HG03457 (cell line): ENCODE results near the gene SART1.

Source experiments
- ATAC-seq: cut with Tn5 transposase; IDR thresholded peaks from one replicate; pipeline ENCODE4 v1.9.1; 2021; ENCODE audit warnings: moderate number of reproducible peaks; ENCODE audit not compliant: unreplicated experiment

Gene SART1, protein sequence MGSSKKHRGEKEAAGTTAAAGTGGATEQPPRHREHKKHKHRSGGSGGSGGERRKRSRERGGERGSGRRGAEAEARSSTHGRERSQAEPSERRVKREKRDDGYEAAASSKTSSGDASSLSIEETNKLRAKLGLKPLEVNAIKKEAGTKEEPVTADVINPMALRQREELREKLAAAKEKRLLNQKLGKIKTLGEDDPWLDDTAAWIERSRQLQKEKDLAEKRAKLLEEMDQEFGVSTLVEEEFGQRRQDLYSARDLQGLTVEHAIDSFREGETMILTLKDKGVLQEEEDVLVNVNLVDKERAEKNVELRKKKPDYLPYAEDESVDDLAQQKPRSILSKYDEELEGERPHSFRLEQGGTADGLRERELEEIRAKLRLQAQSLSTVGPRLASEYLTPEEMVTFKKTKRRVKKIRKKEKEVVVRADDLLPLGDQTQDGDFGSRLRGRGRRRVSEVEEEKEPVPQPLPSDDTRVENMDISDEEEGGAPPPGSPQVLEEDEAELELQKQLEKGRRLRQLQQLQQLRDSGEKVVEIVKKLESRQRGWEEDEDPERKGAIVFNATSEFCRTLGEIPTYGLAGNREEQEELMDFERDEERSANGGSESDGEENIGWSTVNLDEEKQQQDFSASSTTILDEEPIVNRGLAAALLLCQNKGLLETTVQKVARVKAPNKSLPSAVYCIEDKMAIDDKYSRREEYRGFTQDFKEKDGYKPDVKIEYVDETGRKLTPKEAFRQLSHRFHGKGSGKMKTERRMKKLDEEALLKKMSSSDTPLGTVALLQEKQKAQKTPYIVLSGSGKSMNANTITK

DNA sequence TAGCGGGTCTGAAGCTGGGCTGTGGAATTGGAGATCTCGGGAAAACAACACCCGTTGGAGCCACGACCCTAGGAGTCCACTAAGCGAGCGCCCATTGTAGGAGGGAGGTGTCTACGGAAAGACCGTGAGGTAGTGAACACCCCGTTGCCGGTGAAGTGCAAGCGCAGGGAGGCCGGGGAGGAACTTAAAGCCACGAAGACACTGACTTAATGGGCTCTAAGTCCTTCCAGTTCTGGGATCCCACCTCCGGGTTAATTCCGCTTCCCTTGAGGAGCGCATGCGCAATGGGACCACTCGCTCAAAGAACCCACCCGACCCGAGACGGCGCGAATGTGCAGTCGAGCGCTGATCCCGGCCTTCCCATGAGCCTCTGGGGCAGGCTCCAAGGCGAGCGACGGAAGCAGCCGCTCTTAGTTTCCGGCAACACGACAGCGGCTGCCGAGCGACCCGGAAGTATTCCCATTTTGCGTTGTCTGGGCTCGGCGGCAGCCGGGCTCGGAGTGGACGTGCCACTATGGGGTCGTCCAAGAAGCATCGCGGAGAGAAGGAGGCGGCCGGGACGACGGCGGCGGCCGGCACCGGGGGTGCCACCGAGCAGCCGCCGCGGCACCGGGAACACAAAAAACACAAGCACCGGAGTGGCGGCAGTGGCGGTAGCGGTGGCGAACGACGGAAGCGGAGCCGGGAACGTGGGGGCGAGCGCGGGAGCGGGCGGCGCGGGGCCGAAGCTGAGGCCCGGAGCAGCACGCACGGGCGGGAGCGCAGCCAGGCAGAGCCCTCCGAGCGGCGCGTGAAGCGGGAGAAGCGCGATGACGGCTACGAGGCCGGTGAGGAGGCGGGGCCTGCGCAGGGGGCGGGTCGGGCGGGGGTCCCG, at the start of gene SART1:
Gene SART1, plus strand, starts transcription at position 468 of the 874 bp plus-strand sequence. Its CDS starts 47 bp downstream, at position 515.
- ATAC-seq = peak; percentile 63

DNA sequence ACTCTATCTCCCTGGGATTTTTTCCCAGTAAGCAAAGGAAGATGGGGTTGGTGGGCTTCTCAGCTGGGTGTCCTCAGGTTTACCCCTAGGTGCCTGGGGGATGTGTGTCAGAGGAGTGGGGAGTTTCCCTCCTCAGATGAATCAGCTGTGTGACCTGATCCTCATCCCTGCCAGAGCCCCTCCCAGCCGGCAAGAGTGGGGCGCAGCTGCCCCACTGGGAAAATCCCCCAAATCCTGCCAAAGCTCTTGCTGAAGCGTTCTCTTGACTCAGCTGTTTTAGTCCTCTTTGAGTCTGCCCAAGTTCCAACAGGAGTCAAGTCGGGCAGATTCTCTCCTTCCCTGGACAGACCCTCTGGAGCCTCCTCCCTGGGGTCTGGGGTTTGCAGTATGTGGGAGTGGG, 48.7 kb upstream of the SART1 start:
- no peak for ATAC-seq

DNA sequence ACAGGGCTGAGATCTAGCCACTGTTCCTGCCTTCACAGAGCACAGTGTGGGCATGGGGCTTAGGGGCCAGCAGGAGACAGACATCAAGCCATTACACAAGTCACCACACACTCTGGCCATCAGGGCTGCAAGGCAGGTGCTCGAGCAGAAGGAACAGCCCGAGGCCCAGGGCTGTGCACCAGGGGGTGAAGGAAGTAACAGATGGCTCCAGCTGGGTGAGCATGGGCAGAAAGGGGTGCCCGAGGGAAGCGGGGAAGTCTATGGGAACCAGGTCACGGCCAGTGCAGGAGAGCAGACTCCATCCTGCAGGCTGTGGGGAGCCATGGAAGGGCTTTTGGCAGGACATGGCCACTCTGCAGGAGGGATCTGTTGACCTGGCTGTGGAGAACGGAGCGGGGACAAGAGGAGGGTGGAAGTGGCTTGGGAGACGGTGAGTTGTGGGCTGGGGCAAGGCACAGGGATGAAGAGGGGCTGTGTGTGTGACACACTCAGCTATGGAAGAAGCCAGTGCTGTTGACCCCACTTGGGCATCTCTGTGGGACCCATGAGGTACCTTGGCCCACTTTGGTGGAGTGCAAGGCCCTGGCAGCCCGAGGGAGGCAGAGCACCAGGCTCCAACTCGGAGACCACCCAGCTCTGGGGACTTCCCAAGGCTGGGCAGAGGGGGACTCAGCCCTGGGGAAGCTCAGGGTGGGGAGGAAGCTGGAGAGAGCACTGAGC, 46.3 kb upstream of the SART1 start:
- ATAC-seq = no peak

DNA sequence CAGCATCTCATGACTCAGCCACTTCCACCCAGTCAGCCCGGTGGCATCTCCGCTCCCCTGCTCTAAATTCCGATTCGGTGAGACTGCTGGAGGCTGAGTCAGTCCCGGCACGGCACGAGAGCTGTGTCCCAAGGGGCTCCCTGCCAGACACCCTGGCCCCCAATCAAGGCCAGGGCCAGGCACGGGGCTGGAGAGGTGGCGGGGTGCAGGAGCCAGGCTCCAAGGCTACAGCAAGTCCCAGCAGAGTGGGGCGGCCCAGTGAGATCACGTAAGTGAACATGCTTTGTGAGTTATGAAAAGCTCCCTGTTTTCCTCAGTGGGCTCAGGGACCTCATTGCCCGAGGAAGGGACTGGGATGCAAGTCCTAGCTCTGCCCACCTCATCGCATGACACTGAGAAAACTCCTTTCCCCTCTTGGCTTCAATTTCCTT, 45.7 kb upstream of the SART1 start:
- no peak for ATAC-seq

DNA sequence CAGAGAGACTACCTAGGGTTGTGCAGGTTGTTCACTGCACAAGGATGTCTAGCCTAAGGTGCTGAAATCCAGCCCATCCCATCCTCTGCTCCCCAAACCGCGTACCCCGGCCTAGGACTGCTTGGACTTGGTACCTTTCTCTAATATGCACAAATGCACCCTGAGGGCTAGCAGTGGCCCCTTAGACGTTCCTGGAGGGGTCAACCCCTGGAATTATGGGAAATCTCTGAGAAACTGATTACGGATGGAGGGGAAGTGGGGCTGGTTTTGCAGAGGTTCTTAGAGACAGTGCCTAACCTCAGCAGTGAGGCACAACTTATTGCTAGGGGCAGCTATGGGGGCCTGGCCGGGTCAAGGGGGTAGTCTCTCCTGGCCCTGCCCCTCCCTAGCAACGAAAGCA, 45.1 kb upstream of the SART1 start:
- no peak for ATAC-seq

DNA sequence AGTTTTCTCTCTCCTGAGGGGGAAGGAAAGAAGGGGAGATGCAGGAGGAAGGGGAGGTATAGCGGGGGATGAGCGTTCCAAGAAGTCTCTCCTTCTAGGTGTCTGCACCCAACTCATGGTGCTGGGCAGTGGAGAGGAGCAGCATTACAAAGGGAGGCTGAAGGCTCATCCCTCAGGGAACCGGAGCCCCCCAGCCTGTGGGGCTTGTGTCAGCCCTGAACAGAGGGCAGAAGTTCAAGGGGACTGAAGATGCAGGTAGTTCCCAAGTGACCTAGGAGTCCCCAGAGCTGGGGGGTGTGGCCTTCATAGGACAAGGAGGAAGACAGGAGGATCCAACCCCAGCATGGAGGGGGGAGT, 44.5 kb upstream of the SART1 start:
- ATAC-seq = no peak

DNA sequence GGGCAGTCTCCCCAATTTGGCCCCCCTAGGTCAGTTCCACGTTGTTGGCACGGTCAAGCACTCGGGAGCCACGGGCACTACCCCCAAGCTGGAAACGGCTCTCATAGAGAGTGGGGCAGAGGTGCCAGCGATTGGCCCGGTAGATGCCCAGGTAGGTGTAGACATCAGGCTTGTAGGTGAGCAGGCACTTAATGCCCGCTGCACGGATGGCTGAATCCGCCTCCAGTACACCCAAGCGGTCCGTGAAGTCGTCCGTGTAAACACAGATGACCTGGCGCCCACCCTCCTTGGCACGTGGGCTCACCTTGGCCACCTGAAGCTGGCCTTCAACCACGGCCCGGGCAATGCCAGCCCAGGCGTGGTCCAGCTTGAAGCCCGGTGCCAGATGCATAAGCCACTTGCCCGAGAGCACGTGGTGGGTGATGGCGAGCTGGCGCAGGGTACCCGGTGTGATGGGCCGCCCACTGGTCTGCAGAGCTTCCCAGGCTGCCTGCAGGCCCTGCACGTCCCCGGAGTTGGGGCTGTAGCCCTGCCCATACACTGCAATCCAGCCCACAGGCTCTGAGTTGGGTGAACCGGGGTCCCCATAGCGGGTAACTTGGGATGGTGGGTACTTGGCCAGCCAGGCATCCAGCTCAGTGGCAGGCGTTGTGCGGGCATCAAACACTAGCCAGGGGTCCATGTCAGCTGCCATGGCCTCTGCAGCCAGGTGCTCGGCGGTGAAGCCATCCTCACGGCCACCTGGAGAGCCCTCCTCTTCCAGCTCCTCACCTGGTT, 43.9 kb upstream of the SART1 start:
- no peak for ATAC-seq

DNA sequence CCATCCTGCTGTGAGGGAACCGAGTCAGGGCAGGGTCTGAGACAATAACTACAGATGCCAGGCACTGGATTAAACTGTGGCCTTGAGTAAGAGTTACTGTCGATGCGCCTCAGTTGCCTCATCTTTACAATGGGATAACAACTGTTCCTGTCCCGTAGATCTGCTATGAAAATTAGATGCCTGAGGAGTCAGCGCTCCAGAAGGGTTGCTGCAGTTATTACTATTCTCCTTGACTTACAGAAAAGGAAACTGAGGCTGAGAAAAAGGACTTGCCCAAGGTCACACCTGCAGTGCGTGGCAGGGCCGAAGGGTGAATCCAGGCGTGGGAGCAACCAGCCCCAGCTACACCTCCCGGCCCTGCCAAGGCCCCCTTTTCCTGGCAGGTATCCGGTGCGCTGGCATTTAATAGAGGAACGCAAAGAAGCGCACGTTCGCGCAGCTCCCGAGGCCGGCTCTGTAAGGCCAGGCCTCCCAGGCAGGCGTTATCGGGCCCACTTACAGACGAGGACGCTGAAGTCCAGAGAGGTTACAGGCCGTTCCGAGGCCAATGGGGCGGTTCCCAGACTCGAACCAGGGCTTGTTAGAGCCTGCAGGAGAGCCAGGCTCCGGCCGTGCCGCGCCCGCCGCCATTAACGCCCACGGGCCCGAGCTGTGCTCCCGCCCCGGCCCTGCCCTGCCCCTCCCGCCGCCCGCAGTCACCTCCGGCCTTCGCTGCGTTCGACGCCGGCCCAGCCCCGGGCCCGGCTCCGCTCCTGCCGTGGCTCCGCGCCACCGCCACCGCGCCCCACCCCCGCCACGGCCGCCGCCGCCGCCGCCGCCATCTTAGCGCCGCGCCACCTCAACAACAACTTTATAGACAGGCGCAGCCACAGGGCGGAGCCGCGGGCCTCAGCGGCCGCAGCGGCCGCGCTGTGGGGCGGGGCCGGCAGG, 43.1 kb upstream of the SART1 start, which contains the start of gene C11orf68:
Gene C11orf68, minus strand, starts transcription at position 852 of the 930 bp plus-strand sequence. Its CDS starts 31 bp downstream, at position 821.
- peak; percentile 38 for ATAC-seq

DNA sequence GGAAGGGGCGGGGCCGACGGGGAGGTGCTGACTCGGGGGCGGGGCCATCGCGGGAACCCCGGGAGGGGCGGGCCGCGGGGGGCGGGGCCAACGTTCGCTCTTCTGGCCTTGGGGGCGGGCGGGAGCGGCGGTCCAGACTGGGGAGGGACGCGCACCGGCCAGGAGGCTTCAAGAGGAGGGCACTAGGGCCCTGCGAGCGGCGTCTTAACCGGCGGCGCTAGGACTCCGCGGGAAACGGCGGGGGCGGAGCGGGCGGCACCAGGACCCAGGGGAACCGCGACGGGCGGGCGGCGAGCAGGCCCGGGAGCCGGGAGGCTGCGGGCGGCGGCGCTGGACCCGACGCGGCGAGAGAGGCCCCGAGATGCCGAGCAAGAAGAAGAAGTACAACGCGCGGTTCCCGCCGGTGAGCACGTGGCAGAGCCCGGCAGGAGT, 42.4 kb upstream of the SART1 start, which contains the start of gene DRAP1:
Gene DRAP1, plus strand, starts transcription at position 286 of the 432 bp plus-strand sequence. Its CDS starts 76 bp downstream, at position 362.
- ATAC-seq = peak; percentile 65

DNA sequence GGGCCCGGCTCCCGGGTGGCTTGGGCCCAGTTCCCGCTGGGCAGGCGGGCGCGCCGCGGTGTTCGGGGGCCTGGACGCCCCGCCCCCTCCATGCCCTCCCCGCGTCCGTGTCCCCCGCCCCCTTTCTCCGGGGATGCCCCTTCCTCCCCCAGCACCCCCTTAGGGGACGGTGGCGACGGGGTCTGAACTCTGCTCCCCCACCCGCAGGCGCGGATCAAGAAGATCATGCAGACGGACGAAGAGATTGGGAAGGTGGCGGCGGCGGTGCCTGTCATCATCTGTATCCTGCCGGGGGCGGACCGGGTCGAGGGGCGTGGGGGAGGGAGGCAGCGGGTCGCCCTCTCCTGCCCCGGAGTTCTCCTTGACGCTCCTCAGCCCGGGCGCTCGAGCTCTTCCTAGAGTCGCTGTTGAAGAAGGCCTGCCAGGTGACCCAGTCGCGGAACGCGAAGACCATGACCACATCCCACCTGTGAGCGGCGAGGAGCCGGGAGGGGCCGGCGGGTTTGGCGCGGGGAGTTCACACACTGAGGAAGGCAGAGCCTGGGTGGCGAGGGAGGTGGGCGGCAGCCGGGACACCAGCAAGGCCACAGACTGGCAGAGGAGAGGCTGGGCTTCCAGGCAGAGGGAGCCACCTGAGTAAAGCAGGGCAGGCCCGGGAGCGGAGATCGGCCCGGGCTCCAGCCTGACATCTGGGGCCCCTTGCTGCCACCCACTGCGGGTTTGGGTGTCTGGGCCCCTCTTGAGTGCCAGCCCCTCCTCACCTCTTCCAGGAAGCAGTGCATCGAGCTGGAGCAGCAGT, 41.8 kb upstream of the SART1 start:
- ATAC-seq = peak; percentile 13

DNA sequence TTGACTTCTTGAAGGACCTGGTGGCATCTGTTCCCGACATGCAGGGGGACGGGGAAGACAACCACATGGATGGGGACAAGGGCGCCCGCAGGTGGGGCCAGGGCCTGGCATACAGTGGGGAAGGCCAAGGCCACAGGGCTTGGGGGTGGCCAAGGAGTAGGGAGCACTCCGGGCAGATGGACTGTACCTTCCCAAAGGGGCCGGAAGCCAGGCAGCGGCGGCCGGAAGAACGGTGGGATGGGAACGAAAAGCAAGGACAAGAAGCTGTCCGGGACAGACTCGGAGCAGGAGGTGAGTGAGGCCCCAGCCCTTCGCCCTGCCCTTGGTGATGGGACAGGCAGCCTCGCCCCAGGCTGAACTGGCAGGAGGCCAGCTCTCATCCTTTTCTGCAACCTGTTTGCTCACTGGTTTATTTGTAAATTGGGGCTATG, 41.1 kb upstream of the SART1 start:
- ATAC-seq = no peak

DNA sequence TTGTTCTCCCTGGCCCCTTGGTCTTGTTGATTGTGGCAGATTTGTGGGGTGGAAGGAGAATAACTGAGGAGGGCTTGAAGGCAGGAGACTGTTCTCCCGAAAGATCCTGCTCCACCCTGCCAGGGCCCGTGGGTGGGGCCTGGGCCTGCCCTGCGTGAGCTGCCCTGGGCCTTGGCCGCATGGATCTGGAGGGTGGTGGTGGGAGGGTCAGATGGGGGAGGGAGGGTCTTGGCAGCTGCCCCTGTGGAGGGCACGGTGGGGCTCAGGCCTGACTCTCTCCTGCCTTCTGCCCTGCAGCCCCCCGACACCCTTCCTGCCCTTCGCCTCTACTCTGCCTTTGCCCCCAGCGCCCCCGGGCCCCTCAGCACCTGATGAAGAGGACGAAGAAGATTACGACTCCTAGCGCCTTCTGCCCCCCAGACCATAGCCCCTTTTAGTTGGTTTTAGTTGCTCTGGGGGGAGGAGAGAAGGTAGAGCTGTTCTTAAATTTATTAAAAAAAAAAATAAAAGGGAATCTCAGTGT, 40.4 kb upstream of the SART1 start:
- no peak for ATAC-seq

DNA sequence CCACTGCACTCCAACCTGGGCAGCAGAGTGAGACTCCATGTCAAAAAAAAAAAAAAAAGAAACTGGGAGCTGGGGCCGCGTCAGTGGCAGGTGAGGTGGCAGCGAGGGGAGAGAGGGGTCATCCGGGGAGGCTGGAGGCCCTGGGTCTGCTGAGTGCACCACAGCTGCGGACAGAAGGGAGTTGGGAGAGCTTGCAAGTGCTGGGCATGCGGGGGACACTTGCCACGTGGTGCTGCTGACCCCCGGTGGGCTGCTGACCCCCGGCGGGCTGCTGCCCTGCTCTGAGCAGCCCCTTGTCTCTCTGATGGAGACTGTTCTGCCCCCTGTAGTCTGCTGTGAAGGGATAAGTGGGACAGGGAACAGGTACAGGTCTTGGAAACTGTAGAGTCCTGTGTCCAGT, 39.7 kb upstream of the SART1 start:
- no peak for ATAC-seq

DNA sequence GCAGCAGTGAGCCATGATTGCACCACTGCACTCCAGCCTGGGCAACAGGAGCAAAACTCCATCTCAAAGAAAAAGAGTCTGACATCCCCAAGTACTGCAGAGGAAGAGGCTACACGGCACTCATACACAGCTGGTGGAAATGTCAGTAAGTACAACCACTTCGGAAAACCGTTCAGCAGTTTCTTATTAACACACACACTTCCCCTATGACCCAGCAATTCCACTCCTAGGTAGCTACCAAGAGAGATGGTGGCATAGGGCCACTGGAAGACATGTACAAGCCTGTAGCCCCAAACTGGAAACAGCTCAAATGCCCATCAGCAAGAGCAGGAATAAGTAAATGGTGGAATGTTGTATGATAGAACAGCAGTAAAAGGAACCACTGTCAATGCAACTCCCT, 39.0 kb upstream of the SART1 start:
- no peak for ATAC-seq

DNA sequence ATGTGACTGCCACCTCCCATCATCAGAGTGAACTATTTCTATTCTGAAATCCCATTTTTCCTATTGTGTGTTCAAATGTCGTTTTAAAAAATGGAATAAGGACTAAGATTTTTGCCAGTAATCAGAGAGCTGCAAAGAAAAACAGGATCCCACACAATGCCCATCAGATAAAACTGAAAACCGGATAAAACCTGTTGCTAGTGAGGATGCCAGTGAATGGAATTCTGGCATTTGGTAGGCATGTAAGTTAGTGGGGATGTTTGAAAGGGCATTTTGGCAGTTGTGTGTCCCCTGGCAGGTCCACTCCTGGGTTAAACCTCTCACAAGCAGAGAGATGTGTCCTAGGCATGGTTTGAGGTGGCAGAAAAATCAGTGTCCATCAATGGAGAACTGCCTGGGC, 36.1 kb upstream of the SART1 start:
- ATAC-seq = no peak

DNA sequence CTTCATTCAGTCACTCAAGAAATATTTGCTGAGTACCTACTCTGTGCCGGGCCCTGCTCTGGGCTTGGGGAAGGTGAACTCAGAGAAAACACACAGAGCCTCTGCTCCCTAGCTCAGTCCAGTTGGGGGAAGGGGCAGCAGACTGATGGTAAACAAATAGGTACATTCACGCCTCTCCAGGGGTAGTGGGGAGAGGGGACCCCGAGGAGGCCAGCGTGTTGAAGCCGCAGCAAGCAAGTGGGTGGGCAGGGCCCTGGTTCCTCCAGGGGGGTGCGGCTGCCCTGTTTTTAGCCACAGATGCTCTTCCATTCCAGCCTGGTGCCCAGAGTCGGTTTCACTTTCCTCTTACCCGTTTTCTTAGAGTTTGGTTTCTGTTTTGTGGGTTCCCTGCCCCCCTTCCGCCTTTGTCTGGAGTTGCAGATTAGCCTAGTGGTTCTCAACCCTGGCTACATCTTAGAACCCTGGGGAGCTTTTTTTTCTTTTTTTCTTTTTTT, 33.6 kb upstream of the SART1 start:
- ATAC-seq = peak; percentile 51

DNA sequence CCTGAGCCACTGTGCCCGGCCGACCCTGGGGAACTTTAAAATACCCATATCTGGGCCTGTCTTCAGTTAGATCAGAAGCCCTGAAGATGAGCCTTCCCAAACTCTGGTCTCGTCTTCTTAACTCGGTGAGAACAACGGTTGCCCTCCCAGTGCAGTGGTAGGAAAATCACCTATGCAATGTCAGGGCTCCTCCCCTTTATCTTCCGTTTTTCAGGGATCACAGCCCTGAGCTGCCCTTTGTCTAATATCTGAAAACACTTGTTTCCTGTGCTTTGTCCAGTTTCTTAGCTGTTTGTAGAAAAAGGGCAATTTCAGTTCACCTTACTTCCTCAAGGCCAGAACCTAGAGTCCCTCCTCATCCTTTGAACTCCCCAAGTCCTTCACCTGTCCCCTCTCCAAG, 32.9 kb upstream of the SART1 start:
- no peak for ATAC-seq
